Endothelial cell of umbilical vein (primary cell): Measurements from ENCODE around the gene STAB1. TPM values are rescaled to one million over a fixed set of nuclear protein-coding genes. Genes with fewer than 3 reads are reported as not detected.

Experiments used
- BruUV-seq: library from RNA; stranded (reverse); fragments of 400-500 nt; replicated peaks from 2 replicates; lab custom pipeline; 2021; lab: Mats Ljungman, UMichigan
- CTCF ChIA-PET: fragments of 300-600, 350-600 bp; sonication (Branson Sonifier 250); formaldehyde crosslinking; loops from one replicate; lab custom pipeline; 2021; ENCODE audit warnings: antibody characterized with exemption, inconsistent platforms; lab: Charles Lee
- POLR2A ChIA-PET: fragments of 300-600, 350-600 bp; sonication (Branson Sonifier 250); formaldehyde crosslinking; loops from one replicate; lab custom pipeline; 2021; ENCODE audit warnings: antibody characterized with exemption, inconsistent platforms; lab: Charles Lee
- DNase-seq: peaks from one replicate; pipeline ENCODE4 v3.0.0-alpha.2; 2011; ENCODE audit warnings: low read depth, low spot score
- FAIRE-seq: peaks from 2 replicates; lab custom pipeline; 2011; peaks lifted over from hg19 to GRCh38; lab: Jason Lieb, UNC
- H2AFZ ChIP-seq: 2 replicates; pipeline ENCODE4 v1.6.0; 2012; ENCODE audit warnings: low read depth, low read length, control low read depth, inconsistent platforms
- H3K27ac ChIP-seq: 2 replicates; pipeline ENCODE4 v1.5.1; 2011; ENCODE audit warnings: low read depth, mild to moderate bottlenecking, control low read depth, low read length, moderate library complexity; ENCODE audit not compliant: insufficient read depth
- H3K27me3 ChIP-seq, 2 experiments: 2 replicates each; pipeline versions ENCODE4 v1.6.0 to v1.6.1; 2011; ENCODE audit warnings: low read length in 2 of 2, mixed read lengths in 1 of 2; ENCODE audit not compliant: control insufficient read depth in 2 of 2, insufficient read depth in 2 of 2
- H3K36me3 ChIP-seq, 2 experiments: 2 replicates in 1 of 2; 3 replicates in 1 of 2; pipeline ENCODE4 v1.5.1; 2011; ENCODE audit warnings: low read length in 2 of 2, mild to moderate bottlenecking in 1 of 2, moderate library complexity in 1 of 2; ENCODE audit not compliant: control insufficient read depth in 2 of 2, insufficient read depth in 2 of 2; ENCODE audit errors: extremely low read depth in 1 of 2
- H3K4me1 ChIP-seq: 3 replicates; pipeline ENCODE4 v1.5.1; 2011; ENCODE audit warnings: mild to moderate bottlenecking, low read length; ENCODE audit not compliant: control insufficient read depth, insufficient read depth; ENCODE audit errors: extremely low read depth
- H3K4me2 ChIP-seq: 2 replicates; pipeline ENCODE4 v1.6.1; 2011; ENCODE audit warnings: low read length, control low read depth, mixed read lengths; ENCODE audit not compliant: insufficient read depth
- H3K4me3 ChIP-seq, 3 experiments: fragments of 200-600 bp in 1 of 3; sonication (generic), shearing (Covaris generic) in 1 of 3; replicated peaks in 1 of 3; 2 replicates each; pipeline ENCODE4 v1.5.1; 2011 to 2016; ENCODE audit warnings: control low read depth in 3 of 3, low read length in 3 of 3, mild to moderate bottlenecking in 2 of 3, inconsistent platforms in 1 of 3, low read depth in 1 of 3, moderate library complexity in 1 of 3; ENCODE audit not compliant: insufficient read depth in 1 of 3
- H3K79me2 ChIP-seq: 2 replicates; pipeline ENCODE4 v1.6.0; 2012; ENCODE audit warnings: low read length, inconsistent platforms; ENCODE audit not compliant: control insufficient read depth, insufficient read depth
- H3K9ac ChIP-seq: replicated peaks from 2 replicates; pipeline ENCODE3; 2011; ENCODE audit warnings: low read length, control low read depth; ENCODE audit not compliant: insufficient read depth; ENCODE audit errors: extremely low read depth
- H3K9me1 ChIP-seq: replicated peaks from 3 replicates; pipeline ENCODE4 v1.6.0; 2011; ENCODE audit warnings: mild to moderate bottlenecking, low read length; ENCODE audit not compliant: control insufficient read depth, insufficient read depth; ENCODE audit errors: extremely low read depth
- H3K9me3 ChIP-seq: replicated peaks from 2 replicates; pipeline ENCODE4 v1.5.1; 2012; ENCODE audit warnings: low read length, inconsistent platforms; ENCODE audit not compliant: control insufficient read depth, insufficient read depth
- H4K20me1 ChIP-seq: replicated peaks from 2 replicates; pipeline ENCODE3; 2011; ENCODE audit warnings: mild to moderate bottlenecking, low read length; ENCODE audit not compliant: control insufficient read depth, insufficient read depth; ENCODE audit errors: extremely low read depth
- EZH2 ChIP-seq: IDR thresholded peaks from 2 replicates; pipeline ENCODE4 v1.6.1; 2012; ENCODE audit warnings: borderline replicate concordance, low read depth, mild to moderate bottlenecking, moderate library complexity, low read length, inconsistent platforms; ENCODE audit not compliant: severe bottlenecking
- FOS ChIP-seq: IDR thresholded peaks from 2 replicates; pipeline ENCODE4 v1.6.1; 2011; ENCODE audit warnings: mild to moderate bottlenecking, low read length, moderate library complexity, borderline replicate concordance; ENCODE audit not compliant: insufficient read depth
- GATA2 ChIP-seq: IDR thresholded peaks from 2 replicates; pipeline ENCODE4 v1.7.0; 2011; ENCODE audit warnings: low read depth, mild to moderate bottlenecking, moderate library complexity, mixed read lengths, low read length; ENCODE audit not compliant: insufficient read length, insufficient read depth
- JUN ChIP-seq: IDR thresholded peaks from 2 replicates; pipeline ENCODE4 v1.6.1; 2011; ENCODE audit warnings: borderline replicate concordance, low read depth; ENCODE audit not compliant: insufficient read length, insufficient read depth
- MYC ChIP-seq: IDR thresholded peaks from one replicate; pipeline ENCODE4 v1.6.1; 2011; ENCODE audit warnings: mild to moderate bottlenecking, low read depth, low read length
- POLR2A ChIP-seq: IDR thresholded peaks from 2 replicates; pipeline ENCODE4 v1.6.1; 2012; ENCODE audit warnings: low read depth, mild to moderate bottlenecking, control low read depth, low read length
- POLR2AphosphoS5 ChIP-seq: IDR thresholded peaks from 2 replicates; pipeline ENCODE4 v1.6.1; 2012; ENCODE audit warnings: low read depth, mild to moderate bottlenecking, control low read depth, low read length, moderate library complexity; ENCODE audit not compliant: insufficient read depth
- dilution Hi-C: fragments of 300-500 bp; cut with MboI; formaldehyde crosslinking; loops from one replicate; pipeline ENCODE4 v1.15.0; 2019; ENCODE audit warnings: low sequenced_read_pairs; ENCODE audit not compliant: extremely low pct_ligation_motif_present
- intact Hi-C: fragments of 100-400 bp; cut with micrococcal nuclease; formaldehyde crosslinking; loops from one replicate; pipeline ENCODE4 v1.10.0; 2022
- polyA plus RNA-seq, 4 experiments: library from polyadenylated mRNA; depleted of rRNA in 3 of 4; stranded (reverse) in 3 of 4; unstranded in 1 of 4; fragments of >200 nt; gene quantifications; 2 replicates each; pipeline versions ENCODE4 v1.2.1 to v1.2.3, GENCODE V29; 2011 to 2012; ENCODE audit warnings: missing spikeins in 1 of 4
- total RNA-seq: library from RNA; stranded (reverse); gene quantifications from 2 replicates; pipeline ENCODE4 v1.2.3, GENCODE V29; 2021
- TF ChIP-seq, protein P1 (sequence below): IDR thresholded peaks from 2 replicates; pipeline ENCODE4 v1.6.1; 2011; ENCODE audit not compliant: insufficient read depth, insufficient read length
- TF ChIP-seq, protein P2 (sequence below), 2 donors: IDR thresholded peaks; 1 replicate in 1 of 2; 2 replicates in 1 of 2; pipeline ENCODE4 v1.5.1; 2011; ENCODE audit warnings: low read length in 2 of 2, mild to moderate bottlenecking in 2 of 2, moderate library complexity in 2 of 2, control low read depth in 1 of 2, inconsistent platforms in 1 of 2, low read depth in 1 of 2; ENCODE audit not compliant: insufficient read depth in 1 of 2; ENCODE audit errors: extremely low read depth in 1 of 2

STAB1 gene
- total and polyA plus RNA-seq, 2 donors (not counting 3 experiments of a cell fraction or from before 2014, with no cell fraction given): 369 TPM

DNA sequence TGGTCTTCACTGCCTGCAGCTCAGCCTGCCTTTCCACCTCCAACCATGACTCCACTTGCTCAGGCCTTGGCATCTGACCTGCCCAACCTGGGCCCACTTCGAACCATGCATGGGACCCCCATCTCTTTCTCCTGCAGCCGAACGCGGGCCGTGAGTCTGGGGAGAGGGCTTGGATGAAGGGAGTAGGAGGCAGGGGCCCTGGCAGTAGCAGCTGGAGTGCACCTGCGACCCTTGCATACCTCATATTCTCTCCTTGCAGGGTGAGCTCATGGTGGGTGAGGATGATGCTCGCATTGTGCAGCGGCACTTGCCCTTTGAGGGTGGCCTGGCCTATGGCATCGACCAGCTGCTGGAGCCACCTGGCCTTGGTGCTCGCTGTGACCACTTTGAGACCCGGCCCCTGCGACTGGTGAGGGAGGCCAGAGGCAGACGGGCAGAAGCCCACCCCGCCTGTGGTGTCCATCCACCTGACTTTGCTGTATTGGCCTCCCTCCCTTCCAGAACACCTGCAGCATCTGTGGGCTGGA lies 25.1 kb downstream of the STAB1 start:
- Histone ChIP-seq H2AFZ (no peak overlapping the region), H3K27ac (no peak overlapping the region), H3K79me2 (no peaks in the 10 kb centered on the region), H4K20me1 (no peaks in the 10 kb centered on the region), H3K9me1 (no peaks in the 10 kb centered on the region), H3K4me1 (peaks cover 4% of the 10 kb centered on the region), H3K27me3 (no peaks in the 10 kb centered on the region), H3K4me3 (no peak overlapping the region), H3K9ac (no peak overlapping the region), H3K36me3 (peaks cover 34 to 89% of the 10 kb centered on the region in 2 experiments), H3K4me2 (no peak overlapping the region), H3K9me3 (no peaks in the 10 kb centered on the region)
- ChIA-PET CTCF (no interaction called here), POLR2A (no interaction called here)
- no peak for FAIRE-seq
- TF ChIP-seq, protein P1, sequence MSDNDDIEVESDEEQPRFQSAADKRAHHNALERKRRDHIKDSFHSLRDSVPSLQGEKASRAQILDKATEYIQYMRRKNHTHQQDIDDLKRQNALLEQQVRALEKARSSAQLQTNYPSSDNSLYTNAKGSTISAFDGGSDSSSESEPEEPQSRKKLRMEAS: no peak
- TF ChIP-seq GATA2 (no peak), POLR2AphosphoS5 (no peak), EZH2 (no peak), FOS (no peak), JUN (no peak), MYC (no peak), POLR2A (no peak)
- TF ChIP-seq, protein P2, sequence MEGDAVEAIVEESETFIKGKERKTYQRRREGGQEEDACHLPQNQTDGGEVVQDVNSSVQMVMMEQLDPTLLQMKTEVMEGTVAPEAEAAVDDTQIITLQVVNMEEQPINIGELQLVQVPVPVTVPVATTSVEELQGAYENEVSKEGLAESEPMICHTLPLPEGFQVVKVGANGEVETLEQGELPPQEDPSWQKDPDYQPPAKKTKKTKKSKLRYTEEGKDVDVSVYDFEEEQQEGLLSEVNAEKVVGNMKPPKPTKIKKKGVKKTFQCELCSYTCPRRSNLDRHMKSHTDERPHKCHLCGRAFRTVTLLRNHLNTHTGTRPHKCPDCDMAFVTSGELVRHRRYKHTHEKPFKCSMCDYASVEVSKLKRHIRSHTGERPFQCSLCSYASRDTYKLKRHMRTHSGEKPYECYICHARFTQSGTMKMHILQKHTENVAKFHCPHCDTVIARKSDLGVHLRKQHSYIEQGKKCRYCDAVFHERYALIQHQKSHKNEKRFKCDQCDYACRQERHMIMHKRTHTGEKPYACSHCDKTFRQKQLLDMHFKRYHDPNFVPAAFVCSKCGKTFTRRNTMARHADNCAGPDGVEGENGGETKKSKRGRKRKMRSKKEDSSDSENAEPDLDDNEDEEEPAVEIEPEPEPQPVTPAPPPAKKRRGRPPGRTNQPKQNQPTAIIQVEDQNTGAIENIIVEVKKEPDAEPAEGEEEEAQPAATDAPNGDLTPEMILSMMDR (IDR thresholded peaks at IDR 0.05; ENCODE audit: extremely low read depth in 1 of 2, insufficient read depth in 1 of 2, low read depth in 1 of 2, low read length in 2 of 2): no peak
- dilution Hi-C loops: no loop called here
- intact Hi-C loops: no loop called here
- no peak for DNase-seq
- BruUV-seq: no TSS peak
